Measurements from ENCODE around the gene SPOP.

DNA sequence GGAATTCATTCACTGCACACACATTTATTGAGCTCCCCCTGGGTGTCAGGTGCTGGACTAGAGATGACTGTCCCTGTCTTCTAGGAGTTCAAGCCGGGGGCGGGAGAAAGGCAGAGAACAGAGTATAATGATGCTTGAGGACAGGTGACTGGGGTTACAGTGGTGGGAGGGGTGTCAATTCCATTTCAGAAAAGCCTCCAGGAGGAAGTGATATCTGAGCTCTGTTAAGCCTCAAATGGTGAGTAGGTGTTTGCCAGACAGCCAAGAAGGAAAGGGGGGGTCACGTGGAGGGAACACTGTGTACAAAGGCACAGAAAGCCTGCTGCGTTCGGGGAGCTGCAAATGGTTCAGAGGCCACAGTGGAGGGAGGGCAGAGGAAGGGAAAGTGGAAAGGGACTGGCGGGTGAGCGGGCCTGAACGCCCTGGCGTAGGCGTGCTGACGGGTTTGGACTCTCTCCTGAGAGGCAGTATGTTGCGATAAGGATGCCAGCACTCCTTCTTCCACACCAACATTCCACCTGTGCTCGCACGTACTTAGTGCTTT lies 111.9 kb downstream of the SPOP start:
- TF ChIP-seq, protein P1, sequence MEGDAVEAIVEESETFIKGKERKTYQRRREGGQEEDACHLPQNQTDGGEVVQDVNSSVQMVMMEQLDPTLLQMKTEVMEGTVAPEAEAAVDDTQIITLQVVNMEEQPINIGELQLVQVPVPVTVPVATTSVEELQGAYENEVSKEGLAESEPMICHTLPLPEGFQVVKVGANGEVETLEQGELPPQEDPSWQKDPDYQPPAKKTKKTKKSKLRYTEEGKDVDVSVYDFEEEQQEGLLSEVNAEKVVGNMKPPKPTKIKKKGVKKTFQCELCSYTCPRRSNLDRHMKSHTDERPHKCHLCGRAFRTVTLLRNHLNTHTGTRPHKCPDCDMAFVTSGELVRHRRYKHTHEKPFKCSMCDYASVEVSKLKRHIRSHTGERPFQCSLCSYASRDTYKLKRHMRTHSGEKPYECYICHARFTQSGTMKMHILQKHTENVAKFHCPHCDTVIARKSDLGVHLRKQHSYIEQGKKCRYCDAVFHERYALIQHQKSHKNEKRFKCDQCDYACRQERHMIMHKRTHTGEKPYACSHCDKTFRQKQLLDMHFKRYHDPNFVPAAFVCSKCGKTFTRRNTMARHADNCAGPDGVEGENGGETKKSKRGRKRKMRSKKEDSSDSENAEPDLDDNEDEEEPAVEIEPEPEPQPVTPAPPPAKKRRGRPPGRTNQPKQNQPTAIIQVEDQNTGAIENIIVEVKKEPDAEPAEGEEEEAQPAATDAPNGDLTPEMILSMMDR (conservative IDR thresholded peaks at IDR 0.05 in 1 of 2, IDR thresholded peaks at IDR 0.05 in 1 of 2; ENCODE audit: low read depth in 1 of 2, low read length in 2 of 2): no peak
- no peak for TF ChIP-seq EZH2 (IDR thresholded peaks at IDR 0.05; ENCODE audit: low read length, missing control alignments)
